Measurements from ENCODE around the gene SLC16A5. TPM values are rescaled to one million over a fixed set of nuclear protein-coding genes. Genes with fewer than 3 reads are reported as not detected.
A peak's percentile ranks its signal among the peaks of the same experiment; 100 is the strongest.

SLC16A5 gene
- total RNA-seq, 3 donors from 2014 or later, result 0.53 to 1.2 (median 0.55) TPM

GRCh38 chr17:75059369-75060345, 28.1 kb upstream of the SLC16A5 start:
- Mint-ChIP-seq H3K27me3 (ENCODE audit: low read depth) (no peaks in the 10 kb centered on the region), H3K36me3 (ENCODE audit: insufficient read depth) (peaks cover 35% of the 10 kb centered on the region), H3K4me3 (no peak overlapping the region), H3K9me3 (no peaks in the 10 kb centered on the region), H3K4me1 (ENCODE audit: low read depth) (peaks cover 13% of the 10 kb centered on the region)
- no peak for DNase-seq
- no peak for ATAC-seq

GRCh38 chr17:75060434-75061054, 27.2 kb upstream of the SLC16A5 start:
- no peak for ATAC-seq
- peaks cover 35% of the 10 kb centered on the region for H3K36me3 Mint-ChIP-seq (ENCODE audit: insufficient read depth)
- H3K27me3 Mint-ChIP-seq (ENCODE audit: low read depth), result no peaks in the 10 kb centered on the region
- H3K4me3 Mint-ChIP-seq, result no peak overlapping the region
- H3K4me1 Mint-ChIP-seq (ENCODE audit: low read depth), result peaks cover 21% of the 10 kb centered on the region
- no peaks in the 10 kb centered on the region for H3K9me3 Mint-ChIP-seq
- no peak for DNase-seq

GRCh38 chr17:75061055-75061438, 26.7 kb upstream of the SLC16A5 start:
- DNase-seq (no peak), ATAC-seq (no peak)
- no peak overlapping the region for H3K4me3 Mint-ChIP-seq
- H3K9me3 Mint-ChIP-seq, result no peaks in the 10 kb centered on the region
- H3K27me3 Mint-ChIP-seq (ENCODE audit: low read depth), result no peaks in the 10 kb centered on the region
- H3K36me3 Mint-ChIP-seq (ENCODE audit: insufficient read depth), result peaks cover 35% of the 10 kb centered on the region
- H3K4me1 Mint-ChIP-seq (ENCODE audit: low read depth), result peaks cover 25% of the 10 kb centered on the region

GRCh38 chr17:75061618-75062017, 26.1 kb upstream of the SLC16A5 start:
- no peaks in the 10 kb centered on the region for H3K9me3 Mint-ChIP-seq
- DNase-seq, result no peak
- peaks cover 25% of the 10 kb centered on the region for H3K4me1 Mint-ChIP-seq (ENCODE audit: low read depth)
- no peak for ATAC-seq
- H3K36me3 Mint-ChIP-seq (ENCODE audit: insufficient read depth), result peaks cover 32% of the 10 kb centered on the region
- no peaks in the 10 kb centered on the region for H3K27me3 Mint-ChIP-seq (ENCODE audit: low read depth)
- no peak overlapping the region for H3K4me3 Mint-ChIP-seq

GRCh38 chr17:75063201-75063600, 24.6 kb upstream of the SLC16A5 start:
- Mint-ChIP-seq H3K27me3 (ENCODE audit: low read depth) (no peaks in the 10 kb centered on the region), H3K9me3 (no peaks in the 10 kb centered on the region), H3K4me1 (ENCODE audit: low read depth) (peaks cover 34% of the 10 kb centered on the region), H3K4me3 (no peak overlapping the region), H3K36me3 (ENCODE audit: insufficient read depth) (peaks cover 30% of the 10 kb centered on the region)
- ATAC-seq, result no peak
- no peak for DNase-seq

- H3K36me3 Mint-ChIP-seq (ENCODE audit: insufficient read depth), result peaks cover 30% of the 10 kb centered on the region
- H3K4me3 Mint-ChIP-seq, result no peak overlapping the region
- no peaks in the 10 kb centered on the region for H3K9me3 Mint-ChIP-seq
- ATAC-seq (no peak), DNase-seq (no peak)
- H3K27me3 Mint-ChIP-seq (ENCODE audit: low read depth), result no peaks in the 10 kb centered on the region
- H3K4me1 Mint-ChIP-seq (ENCODE audit: low read depth), result peaks cover 35% of the 10 kb centered on the region
These were observed 24.1 kb upstream of the SLC16A5 start for GRCh38 chr17:75063626-75064025.

- Mint-ChIP-seq H3K4me3 (no peak overlapping the region), H3K27me3 (ENCODE audit: low read depth) (no peaks in the 10 kb centered on the region), H3K9me3 (no peaks in the 10 kb centered on the region), H3K36me3 (ENCODE audit: insufficient read depth) (peaks cover 30% of the 10 kb centered on the region), H3K4me1 (ENCODE audit: low read depth) (peaks cover 38% of the 10 kb centered on the region)
- DNase-seq, result no peak
- no peak for ATAC-seq
These were observed 23.7 kb upstream of the SLC16A5 start for GRCh38 chr17:75064040-75064439.

- no peak for ATAC-seq
- H3K36me3 Mint-ChIP-seq (ENCODE audit: insufficient read depth), result peaks cover 29% of the 10 kb centered on the region
- no peak for DNase-seq
- H3K27me3 Mint-ChIP-seq (ENCODE audit: low read depth), result no peaks in the 10 kb centered on the region
- peaks cover 35% of the 10 kb centered on the region for H3K4me1 Mint-ChIP-seq (ENCODE audit: low read depth)
- no peak overlapping the region for H3K4me3 Mint-ChIP-seq
- H3K9me3 Mint-ChIP-seq, result no peaks in the 10 kb centered on the region
These were observed 23.3 kb upstream of the SLC16A5 start for GRCh38 chr17:75064460-75064859.

GRCh38 chr17:75064867-75065561, 22.7 kb upstream of the SLC16A5 start:
- Mint-ChIP-seq H3K36me3 (ENCODE audit: insufficient read depth) (peaks cover 24% of the 10 kb centered on the region), H3K4me3 (no peak overlapping the region)
- no peak for ATAC-seq

GRCh38 chr17:75065562-75066151, 22.1 kb upstream of the SLC16A5 start:
- peaks cover 32% of the 10 kb centered on the region for H3K4me1 Mint-ChIP-seq (ENCODE audit: low read depth)
- ATAC-seq, result peak; percentile 67 to 80
- DNase-seq, result no peak
- H3K9me3 Mint-ChIP-seq, result no peaks in the 10 kb centered on the region
- H3K27me3 Mint-ChIP-seq (ENCODE audit: low read depth), result no peaks in the 10 kb centered on the region
- H3K4me3 Mint-ChIP-seq, result no peak overlapping the region
- peaks cover 20% of the 10 kb centered on the region for H3K36me3 Mint-ChIP-seq (ENCODE audit: insufficient read depth)

More at GRCh38 chr17:75064867-75065561, 22.7 kb upstream of the SLC16A5 start:
- DNase-seq, result no peak
- Mint-ChIP-seq H3K27me3 (ENCODE audit: low read depth) (no peaks in the 10 kb centered on the region), H3K9me3 (no peaks in the 10 kb centered on the region), H3K4me1 (ENCODE audit: low read depth) (peaks cover 33% of the 10 kb centered on the region)

- Mint-ChIP-seq H3K9me3 (no peaks in the 10 kb centered on the region), H3K4me1 (ENCODE audit: low read depth) (peaks cover 32% of the 10 kb centered on the region), H3K36me3 (ENCODE audit: insufficient read depth) (peaks cover 12% of the 10 kb centered on the region), H3K4me3 (no peak overlapping the region), H3K27me3 (ENCODE audit: low read depth) (no peaks in the 10 kb centered on the region)
- DNase-seq (no peak), ATAC-seq (peak; percentile 54 to 65)
These were observed 19.9 kb upstream of the SLC16A5 start for GRCh38 chr17:75067856-75068255.

- Mint-ChIP-seq H3K27me3 (ENCODE audit: low read depth) (no peaks in the 10 kb centered on the region), H3K36me3 (ENCODE audit: insufficient read depth) (peaks cover 6% of the 10 kb centered on the region), H3K4me1 (ENCODE audit: low read depth) (peaks cover 32% of the 10 kb centered on the region), H3K9me3 (no peaks in the 10 kb centered on the region), H3K4me3 (no peak overlapping the region)
- no peak for DNase-seq
- ATAC-seq, result no peak
These were observed 19.0 kb upstream of the SLC16A5 start for GRCh38 chr17:75068750-75069149.

GRCh38 chr17:75069783-75070182, 18.0 kb upstream of the SLC16A5 start:
- Mint-ChIP-seq H3K27me3 (ENCODE audit: low read depth) (no peaks in the 10 kb centered on the region), H3K4me1 (ENCODE audit: low read depth) (peaks cover 32% of the 10 kb centered on the region), H3K36me3 (ENCODE audit: insufficient read depth) (no peaks in the 10 kb centered on the region), H3K4me3 (no peak overlapping the region), H3K9me3 (no peaks in the 10 kb centered on the region)
- ATAC-seq (no peak), DNase-seq (no peak)
